Stimulated activated CD4-positive, alpha-beta T cell treated with anti-CD3 and anti-CD28 coated beads, TNF-alpha, amount 100 ng/mL, for 4 hours (primary cell): ENCODE measurements around the gene ANKRD11.
A peak's percentile ranks its signal among the peaks of the same experiment; 100 is the strongest.

ENCODE experiments used
- DNase-seq, 3 experiments: peaks; one replicate each; pipeline ENCODE4 v3.0.0-alpha.2; 2020; ENCODE audit warnings: low read depth in 3 of 3

ANKRD11 gene

DNA sequence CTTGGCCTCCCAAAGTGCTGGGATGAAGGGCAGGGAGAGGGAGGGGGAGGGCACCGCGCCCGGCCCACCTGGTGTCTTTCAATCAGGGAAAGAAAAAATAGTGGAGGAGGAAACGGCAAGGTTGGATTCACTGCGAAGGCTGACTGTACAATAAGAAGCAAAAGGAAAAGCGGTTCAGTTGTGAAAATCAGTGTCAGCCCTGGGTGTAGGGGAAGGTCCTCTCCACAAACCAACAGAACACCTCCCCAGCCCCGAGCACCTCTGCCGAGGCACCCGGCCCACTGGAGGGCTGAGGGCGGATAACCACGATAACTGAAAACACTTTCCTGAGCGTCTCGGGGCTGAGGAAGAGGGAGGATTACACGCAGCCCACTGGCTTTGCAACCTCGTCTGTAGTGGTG, 16.4 kb upstream of the ANKRD11 start:
- DNase-seq: no peak

DNA sequence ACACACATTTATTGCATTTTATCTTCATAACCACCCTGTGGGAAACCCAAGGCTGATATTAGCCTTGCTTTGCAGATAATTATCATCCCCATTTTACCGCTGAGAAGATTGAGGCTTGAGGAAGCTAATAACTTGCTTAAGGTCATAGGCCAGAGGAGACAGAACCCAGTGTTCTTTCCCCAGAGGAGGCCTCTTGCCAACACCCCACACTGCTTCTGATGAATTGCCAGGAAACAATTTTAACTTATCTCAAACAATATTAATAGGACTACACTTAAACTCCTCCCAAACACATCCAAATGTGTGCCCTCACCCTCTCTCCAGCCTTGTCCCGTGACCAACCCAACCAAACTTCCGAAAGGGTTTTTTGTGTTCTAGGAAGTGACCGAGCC, 15.7 kb upstream of the ANKRD11 start:
- DNase-seq: no peak

DNA sequence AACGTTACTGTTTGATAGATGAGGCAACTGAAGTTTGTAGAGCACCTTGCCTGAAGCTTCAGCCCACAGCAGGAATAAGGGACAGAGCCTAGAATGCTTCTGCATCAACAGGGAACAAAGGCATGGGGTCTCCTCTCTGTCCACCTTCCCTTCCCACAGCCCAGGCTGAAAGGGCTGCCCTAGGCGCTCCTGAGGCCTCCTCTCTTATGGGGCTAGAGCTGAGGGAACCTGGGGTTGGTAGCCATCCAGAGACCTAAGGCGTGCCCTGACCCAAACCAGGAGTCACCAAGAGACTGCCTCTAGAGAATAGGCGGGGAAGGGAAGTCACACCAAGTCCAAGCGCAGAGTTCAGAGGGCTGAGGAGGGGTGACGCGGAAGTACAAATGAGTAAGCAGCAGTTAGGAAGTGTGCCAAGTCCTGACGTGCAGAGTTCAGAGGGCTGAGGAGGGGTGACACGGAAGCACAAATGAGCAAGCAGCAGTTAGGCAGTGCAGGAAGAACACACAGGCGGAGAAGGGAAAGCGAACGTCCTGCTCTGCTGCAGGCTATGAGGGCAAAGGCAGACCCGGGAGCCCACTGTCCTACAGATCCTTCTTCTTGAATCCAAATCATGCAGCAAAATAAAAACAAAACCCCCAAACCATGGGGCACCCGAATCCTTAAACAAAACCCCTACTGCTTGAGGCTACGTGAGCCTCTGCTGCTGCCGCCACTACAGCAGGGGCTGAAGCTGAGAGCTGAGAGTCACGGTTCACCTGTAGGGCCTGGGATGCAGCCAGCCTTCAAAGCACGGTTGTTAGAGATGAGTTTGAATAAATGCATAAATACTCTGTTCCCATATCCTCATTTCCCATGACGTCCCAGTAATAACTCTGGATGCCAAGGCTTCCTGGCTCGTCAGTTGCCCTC, 15.1 kb upstream of the ANKRD11 start:
- DNase-seq: peak; percentile 55 to 82 (median 76)

DNA sequence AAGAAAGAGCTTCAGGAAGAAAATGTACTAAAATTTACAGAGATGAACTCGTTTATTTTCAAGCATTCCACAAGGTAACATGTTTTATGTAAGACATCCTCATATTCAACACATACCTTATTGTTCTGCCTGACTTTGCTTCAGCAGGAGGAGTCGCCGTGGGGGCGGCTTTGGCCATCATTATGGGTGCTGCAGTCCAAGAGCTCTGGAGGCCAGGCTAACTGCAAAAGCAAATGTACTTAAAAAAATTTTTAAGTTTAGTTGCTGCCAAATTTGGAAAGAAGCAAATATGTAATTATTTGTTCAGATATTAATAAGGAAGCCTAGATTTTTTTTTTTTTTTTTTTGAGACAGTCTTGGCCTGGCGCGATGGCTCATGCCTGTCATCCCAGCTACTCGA, 13.7 kb upstream of the ANKRD11 start:
- DNase-seq: no peak

DNA sequence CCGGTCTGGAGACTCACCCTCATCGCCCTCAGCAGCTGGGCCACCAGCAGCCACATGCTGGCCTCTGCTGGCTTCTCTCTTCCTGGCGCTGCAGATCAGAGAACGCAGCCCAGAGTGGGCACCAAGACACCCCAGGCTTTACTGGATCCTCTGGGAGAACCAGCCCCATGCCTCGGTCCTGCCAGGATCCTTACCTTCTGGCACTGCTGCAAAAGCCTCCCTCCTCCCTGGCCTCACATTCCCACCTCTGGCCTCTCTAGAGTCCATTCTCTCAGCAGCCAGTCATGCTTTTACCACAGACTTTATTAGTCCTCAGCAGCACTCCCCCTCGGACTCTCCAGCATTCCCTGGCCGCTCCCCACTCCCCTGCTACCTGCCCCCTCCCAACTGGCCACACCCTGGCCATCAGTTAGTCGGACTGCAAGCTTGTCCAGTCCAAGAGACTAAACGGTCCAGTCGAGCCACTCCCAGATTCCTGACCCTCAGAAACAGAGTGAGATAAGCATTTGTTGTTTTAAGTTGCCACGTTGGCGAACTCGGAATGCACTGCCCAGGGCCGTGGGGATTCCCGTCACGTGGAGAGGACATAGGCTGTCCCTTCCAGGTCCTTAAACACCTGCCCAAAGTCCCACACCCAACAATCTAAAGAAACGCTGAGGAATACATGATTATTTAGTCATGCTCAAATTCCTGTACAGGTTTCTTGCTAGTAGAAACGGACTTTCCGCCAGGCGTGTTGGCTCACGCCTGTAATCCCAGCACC, 11.9 kb upstream of the ANKRD11 start:
- DNase-seq: no peak

DNA sequence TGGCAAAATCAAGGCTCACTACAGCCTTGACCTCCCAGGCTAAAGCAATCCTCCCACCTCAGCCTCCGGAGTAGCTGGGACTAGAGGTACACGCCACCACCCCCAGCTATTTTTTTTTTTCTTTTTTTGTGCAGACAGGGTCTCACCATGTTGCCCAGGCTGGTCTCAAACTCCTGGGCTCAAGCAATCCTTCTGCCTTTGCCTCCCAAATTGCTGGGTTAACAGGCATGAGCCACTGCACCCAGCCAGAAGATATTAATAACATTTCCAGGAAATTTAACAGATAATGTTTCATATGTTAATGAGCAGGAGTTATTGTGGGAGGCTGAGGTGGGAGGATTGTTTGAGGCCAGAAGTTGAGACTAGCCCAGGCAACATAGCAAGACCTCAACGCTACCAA, 9.4 kb upstream of the ANKRD11 start:
- no peak for DNase-seq

DNA sequence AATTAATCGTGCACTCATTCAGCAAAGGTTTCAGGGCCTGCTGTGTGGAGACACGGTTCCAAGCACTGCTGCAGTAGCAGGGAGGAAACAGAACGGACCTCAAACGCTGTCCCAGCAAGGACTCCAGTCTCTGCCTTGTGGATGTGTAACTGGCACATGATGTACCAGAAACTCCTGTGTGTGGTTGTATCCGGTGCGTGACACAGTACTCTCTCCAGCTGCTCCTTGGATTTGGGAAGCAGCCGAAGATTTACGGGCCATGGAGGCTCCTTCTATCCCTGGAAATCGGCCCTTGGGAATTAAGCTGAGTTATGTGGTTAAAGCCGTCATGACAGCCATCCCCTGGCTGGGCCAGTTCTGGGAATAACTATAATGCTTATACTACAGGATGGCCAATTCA, 8.5 kb upstream of the ANKRD11 start:
- no peak for DNase-seq

DNA sequence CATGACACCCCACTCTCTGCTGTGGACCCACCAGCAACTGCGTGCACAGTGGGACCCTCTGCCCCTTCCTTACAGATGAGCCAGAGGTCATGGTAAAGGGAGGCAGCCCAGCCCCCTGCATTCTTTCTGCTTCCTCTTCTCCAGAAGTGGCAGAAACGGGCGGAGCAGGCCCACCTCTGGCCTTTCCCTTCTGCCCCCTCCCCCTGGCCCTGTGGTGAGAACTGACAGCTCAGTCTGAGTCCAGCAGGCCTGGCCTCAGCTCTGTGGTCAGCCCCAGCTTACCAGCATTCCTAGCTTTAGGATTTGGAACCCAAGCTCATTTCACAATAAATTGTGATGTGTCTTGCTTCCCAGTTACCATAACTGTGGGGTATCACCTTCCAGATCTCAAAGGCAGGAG, 4.8 kb upstream of the ANKRD11 start:
- DNase-seq: no peak

DNA sequence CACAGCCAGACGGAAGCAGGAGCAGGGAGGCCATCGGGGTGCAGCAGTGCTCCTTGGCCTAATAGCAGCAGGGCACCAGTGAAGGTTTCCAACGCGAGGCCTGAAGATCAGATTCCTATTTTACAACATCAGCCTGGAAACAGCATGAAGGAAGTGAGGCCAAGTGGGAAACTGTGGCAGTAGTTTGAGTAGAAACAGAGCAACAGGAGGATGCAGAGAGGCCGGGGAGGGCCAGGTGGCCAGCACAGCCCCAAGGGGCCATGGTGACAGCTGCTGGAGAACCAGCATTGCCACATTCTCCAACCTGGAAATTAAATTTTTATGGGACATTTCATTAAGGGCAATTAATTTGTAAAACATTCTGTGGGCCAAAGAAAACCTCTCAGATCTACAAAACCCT, 3.4 kb upstream of the ANKRD11 start:
- no peak for DNase-seq

DNA sequence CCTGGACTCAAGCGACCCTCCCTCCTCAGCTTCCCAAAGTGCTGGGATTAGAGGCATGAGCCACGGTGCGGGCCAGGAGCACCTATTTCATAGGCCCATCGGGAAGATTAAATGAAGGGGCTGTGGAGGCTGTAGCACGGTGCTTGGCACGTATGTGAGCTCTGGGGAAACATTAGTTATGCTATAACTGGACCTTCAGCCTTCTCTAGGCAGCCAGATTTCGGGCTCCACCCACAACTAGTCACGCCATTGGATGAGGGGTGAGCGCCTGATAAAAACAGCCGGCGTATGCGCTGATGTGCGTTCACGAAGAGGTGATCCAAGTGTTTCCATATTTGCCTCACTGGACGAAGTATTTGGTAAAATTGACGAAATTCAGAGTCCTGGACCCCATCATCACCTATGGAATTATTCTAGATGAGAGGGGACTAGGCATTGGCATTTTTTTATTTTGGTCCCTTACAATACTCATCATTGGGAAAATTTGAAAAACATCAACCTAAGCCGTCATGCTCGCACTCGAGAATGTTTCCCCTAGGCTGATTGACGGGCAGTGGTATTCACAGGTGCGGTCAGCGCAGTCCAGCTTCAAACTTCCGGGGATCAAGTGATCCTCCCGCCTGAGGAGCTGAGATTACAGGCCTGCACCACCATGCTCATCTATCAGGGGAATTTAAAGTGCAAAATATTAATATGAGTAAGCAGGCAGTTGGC, 1.8 kb upstream of the ANKRD11 start:
- no peak for DNase-seq

DNA sequence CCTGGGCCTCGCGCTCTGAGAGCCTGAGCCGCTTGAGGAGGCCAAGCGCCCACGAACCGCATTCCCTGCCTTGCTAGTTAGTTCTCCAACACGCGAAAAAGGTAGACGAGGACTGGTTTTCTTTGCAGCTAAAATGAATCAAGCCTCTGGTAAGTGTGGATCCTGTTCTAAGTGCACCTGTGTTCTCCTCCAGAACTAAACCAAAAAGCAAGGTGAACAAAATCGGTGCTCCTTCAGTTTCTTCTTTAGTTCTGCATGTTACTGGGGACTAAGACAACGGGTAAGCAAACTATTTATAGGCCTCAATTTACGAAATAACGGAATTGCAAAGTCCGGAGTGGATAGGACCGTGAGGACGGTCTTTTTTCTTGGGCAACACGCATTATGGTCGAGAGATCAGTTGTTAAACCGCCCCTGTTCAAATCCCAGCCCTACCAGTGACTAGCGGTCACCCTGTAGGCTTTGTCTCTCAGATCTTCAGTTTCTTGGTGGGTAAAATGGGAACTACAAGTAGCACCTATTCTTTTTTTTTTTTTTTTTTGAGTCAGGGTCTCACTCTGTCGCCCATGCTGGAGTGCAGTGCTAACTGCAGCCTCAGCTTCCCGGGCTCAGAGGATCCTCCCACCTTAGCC, 993 bp upstream of the ANKRD11 start:
- no peak for DNase-seq

DNA sequence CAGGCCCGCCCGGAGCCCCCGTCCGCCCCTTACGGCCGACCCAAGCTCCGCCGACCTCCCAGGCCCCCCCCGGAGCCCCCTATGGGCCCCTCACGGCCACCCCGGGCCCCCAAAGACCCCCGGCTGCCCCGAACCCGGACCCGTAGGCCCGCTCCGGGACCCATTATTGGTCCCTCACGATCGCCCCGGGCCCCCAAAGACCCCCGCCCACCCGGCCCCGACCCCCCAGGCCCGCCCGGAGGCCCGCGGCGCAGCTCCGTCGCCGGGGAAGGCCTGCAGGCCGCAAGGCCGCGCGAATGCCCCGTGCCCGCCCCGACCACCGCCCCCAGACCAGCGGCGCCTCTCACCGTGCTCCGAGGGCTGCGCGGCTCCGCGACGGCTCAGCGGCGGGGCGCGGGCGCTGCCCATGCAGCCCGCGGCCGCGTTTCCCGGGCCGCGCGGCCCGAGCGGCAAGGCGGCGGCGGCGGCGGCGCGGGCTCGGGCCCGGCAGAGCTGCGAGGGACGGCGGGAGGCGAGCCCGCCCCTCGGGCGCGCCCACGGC, 393 bp downstream of the ANKRD11 start:
- DNase-seq: peak in 1 of 3 experiments; percentile 23

DNA sequence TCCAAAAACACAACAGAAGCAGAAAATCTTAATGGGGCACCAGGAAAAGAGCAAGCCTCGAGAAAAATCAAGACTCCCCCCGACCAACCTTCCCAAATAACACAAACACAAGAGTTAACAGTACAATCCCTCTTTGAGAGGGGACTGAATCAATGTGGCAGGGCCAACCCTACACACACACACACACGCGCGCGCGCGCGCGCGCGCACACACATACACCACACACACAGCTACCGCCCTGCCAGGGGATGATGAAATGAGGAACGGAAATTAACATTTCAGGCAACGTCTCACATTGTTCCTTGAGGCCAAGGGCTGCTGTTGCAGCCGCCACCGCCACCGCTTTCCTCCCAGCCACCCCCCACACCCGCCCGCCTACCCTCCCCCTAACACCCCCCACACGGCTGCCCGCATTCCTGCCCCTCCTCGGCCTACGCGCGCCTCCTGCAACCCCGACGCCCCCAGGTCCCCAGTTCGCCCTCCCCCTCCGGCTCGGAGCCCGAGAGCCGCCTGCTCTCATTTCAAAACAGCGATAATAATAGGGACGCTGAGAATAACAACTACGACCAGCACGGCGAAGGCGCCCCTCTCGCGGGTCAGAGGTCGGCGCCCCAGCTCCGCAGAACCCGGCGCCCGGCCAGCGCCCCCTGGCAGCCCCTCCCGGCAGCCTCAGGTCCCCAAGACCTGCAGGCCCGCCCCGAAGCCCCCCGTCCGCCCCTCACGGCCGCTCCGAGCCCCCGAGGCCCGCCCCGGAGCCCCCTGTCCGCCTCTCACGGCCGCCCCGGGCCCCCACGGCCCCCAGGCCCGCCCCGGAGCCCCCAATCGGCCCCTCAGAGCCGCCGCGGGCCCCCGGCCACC, 1.1 kb downstream of the ANKRD11 start:
- peak; percentile 59 to 86 (median 83) for DNase-seq

DNA sequence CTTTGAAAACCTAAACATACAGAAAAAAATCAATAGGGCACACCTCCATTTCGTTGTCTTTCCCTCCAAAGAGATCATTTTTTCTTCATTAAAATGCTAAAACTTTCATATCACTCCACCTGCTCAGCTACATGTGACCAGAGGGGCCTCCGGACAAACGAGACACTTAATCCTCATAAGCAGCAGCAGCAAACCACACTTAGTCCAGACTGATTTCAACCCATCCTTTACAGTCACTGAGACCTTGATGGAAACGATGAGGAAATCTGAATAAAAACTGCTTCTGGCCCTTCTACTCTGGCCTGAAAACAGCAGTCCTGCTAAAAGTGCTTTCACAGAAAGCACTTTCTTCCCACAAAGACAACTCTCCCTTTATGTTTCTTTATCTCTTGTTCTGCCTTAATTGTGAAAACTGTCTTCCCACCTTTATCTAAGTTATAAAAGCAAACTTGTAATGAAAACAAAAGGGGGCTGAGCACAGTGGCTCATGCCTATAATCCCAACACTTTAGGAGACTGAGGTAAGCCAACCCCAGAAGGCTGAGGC, 4.6 kb downstream of the ANKRD11 start:
- no peak for DNase-seq

DNA sequence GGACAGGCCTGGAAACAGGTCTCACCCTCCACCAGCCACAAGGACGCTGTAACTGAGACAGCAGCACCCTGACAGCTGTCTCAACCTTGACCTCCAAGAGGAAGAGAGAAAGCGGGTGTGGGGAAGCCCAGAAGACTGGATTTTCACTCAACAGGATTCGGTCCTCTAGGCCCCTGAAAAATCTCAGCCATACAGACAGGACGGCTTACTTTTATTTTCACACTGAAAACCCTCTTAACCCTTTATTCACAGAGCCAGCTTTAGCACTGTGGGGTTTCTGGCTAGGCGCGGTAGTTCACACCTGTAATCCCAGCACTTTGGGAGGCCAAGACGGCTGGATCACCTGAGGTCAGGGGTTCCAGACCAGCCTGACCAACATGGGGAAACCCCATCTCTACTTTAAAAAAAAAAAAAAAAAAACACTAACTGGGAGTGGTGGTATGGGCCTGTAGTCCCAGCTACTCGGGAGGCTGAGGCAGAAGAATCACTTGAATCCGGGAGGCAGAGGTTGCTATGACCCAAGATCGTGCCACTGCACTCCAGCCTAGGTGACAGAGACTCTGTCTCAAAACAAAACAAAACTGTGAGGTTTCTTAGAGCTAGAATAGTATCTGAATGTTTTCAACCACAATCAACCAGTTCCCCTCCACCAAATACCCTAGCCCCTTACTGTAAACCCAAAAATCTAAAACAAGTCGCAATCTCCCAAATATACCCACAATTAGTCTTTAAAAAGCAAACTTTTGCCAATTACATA, 5.3 kb downstream of the ANKRD11 start:
- no peak for DNase-seq

DNA sequence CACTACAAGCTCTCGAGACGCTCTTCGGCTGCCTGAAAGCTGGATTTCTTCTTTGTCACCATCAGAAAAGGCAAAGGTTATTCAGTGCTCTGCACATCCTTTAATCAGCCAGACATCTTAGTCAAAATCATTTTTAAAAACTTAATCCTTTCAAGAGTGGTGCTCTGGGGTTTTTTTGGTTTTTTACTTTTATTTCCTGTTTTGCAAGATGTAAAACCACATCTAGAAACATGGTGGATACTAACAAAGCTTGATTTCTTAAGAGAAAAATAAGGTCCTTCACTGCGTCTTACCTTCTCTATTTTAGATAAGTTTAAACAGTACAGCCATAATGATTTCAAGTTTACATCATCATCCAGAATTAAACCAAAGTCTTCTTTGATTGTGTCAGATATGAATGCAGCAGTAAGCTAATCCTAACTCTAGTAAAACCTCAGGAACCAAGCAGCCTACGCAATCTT, 6.3 kb downstream of the ANKRD11 start:
- DNase-seq: no peak

DNA sequence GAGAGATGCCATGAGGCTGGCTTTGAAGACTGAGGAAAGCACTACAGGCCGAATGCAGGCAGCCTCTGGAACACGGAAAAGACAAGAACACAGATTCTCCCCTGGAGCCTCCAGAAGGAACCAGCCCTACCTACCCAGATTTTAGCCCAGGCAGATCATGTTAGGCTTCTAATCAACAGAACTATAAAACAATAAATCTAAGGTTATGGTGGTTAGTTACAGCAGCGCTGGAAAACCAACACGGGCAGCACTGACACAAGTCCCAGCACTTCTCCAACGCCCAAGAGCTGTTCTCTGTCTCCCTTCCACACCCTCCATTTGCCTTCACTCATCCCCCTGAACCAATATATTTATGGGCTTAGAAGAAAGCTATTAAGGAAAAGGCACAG, 7.5 kb downstream of the ANKRD11 start:
- no peak for DNase-seq

DNA sequence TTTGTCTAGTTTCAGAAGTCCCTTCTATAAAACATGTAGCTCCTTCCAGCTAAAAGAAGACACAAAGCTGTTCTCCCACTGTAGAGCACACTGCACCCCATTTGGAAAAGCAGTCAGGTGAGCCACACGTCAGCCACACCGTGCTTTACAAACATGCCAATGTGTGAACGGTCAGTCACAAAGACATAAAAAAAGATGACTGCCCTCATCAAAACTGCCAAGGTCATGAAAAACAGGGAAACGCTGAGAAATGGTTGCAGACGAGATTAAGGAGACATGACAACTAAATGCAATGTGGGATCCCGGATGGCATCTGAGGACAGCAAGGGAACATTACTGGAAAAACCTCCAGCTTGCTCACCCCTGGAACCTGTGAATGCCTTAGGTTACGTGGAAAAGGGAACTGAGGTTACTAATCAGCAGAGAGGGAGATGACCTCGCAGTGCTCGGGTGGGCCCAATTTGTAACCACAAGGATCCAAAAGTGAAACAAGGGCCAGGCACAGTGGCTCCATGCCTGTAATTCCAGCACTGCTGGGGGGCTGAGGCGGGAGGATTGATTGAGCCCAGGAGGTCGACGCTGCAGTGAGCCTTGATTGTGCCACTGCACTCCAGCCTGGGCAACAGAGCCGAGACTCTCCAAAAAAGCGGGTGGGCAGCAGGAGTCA, 8.1 kb downstream of the ANKRD11 start:
- no peak for DNase-seq

DNA sequence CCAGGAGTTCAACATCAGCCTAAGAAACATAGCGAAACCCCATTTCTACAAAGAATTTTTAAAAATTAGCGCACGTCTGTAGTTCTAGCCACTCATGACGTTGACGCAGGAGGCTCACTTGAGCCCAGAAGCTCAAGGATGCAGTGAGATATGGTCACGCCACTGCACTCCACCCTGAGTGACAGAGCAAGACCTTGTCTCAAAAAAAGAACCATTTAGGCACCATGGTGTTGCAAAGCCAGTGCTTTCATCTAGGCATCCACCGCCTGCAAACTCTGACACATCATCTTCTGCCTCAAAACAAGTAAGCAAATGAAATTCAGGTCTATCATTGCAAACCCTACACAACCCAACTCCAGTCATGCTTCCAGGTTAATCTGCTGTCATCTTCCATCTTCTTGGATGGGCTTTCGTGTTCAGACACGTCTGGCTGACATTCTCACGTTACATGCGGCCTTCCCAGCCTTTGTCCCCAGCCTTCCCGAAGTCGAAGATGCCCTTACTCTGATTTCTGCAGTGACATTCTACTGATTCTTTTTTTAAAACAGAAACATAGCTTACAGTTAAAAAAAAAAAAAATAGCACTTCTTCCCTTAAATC, 8.9 kb downstream of the ANKRD11 start:
- no peak for DNase-seq
